Neural crest cell (in vitro differentiated cells): Measurements from ENCODE around the gene SDSL. TPM values are rescaled to one million over a fixed set of nuclear protein-coding genes. Genes with fewer than 3 reads are reported as not detected.

ENCODE experiments used
- DNase-seq: peaks from one replicate; pipeline ENCODE4 v3.0.0; 2021; ENCODE audit warnings: low read depth, mixed read lengths, low spot score
- H3K27ac Mint-ChIP-seq: one replicate; pipeline ENCODE4 v1.8.0; 2021; ENCODE audit warnings: mild to moderate bottlenecking, mixed read lengths; ENCODE audit not compliant: unreplicated experiment
- H3K27me3 Mint-ChIP-seq: 2 replicates; pipeline ENCODE4 v1.8.0; 2021; ENCODE audit warnings: low read depth, mild to moderate bottlenecking, mixed read lengths
- H3K36me3 Mint-ChIP-seq: 2 replicates; pipeline ENCODE4 v1.8.0; 2021; ENCODE audit warnings: low read depth, mild to moderate bottlenecking, mixed read lengths
- H3K4me1 Mint-ChIP-seq: 2 replicates; pipeline ENCODE4 v1.8.0; 2021; ENCODE audit warnings: mixed read lengths
- H3K4me3 Mint-ChIP-seq: one replicate; pipeline ENCODE4 v1.8.0; 2021; ENCODE audit warnings: mild to moderate bottlenecking, mixed read lengths
- H3K9me3 Mint-ChIP-seq: 2 replicates; pipeline ENCODE4 v1.8.0; 2021; ENCODE audit warnings: mixed read lengths
- CTCF ChIP-seq: fragments of 200-600 bp; sonication (generic); conservative IDR thresholded peaks from 2 replicates; pipeline ENCODE4 v1.5.0; 2021; ENCODE audit warnings: antibody characterized with exemption, mild to moderate bottlenecking
- total RNA-seq: library from RNA; stranded (reverse); gene quantifications from 2 replicates; pipeline ENCODE4 v1.2.1, GENCODE V29; 2021

SDSL gene
- total RNA-seq, 1 donor from 2014 or later: 1.5 TPM

DNA sequence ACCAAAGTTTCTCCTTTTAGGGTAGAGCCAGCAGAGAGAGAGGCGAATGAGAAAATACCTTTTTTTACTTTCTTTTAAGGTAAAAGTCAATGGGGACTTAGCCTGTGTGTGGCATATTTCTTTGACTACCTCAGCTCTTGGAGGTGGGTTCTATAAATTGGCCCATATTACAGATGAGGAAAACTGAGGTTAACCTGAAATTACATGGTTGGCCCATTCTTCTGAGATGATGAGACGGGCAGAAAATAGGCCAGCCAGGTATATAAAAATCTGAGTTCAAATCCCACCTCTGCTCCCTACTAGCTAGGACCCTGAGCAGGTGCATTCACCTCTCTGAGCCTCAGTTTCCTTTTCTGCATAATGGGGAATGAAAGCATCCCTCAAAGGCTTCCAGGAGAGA, 27.1 kb downstream of the SDSL start:
- no peak for DNase-seq
- Mint-ChIP-seq H3K4me1 (no peaks in the 10 kb centered on the region), H3K36me3 (no peaks in the 10 kb centered on the region), H3K9me3 (no peaks in the 10 kb centered on the region), H3K4me3 (no peak overlapping the region), H3K27me3 (peaks cover 70% of the 10 kb centered on the region), H3K27ac (no peak overlapping the region)
- TF ChIP-seq CTCF: no peak

- H3K9me3 Mint-ChIP-seq: no peaks in the 10 kb centered on the region
- H3K27me3 Mint-ChIP-seq: peaks cover 69% of the 10 kb centered on the region
- no peaks in the 10 kb centered on the region for H3K36me3 Mint-ChIP-seq
- no peak overlapping the region for H3K4me3 Mint-ChIP-seq
- DNase-seq: no peak
- no peaks in the 10 kb centered on the region for H3K4me1 Mint-ChIP-seq
- TF ChIP-seq CTCF: no peak
- H3K27ac Mint-ChIP-seq: no peak overlapping the region
These were observed 27.7 kb downstream of the SDSL start for GRCh38 chr12:113449839-113450238.

DNA sequence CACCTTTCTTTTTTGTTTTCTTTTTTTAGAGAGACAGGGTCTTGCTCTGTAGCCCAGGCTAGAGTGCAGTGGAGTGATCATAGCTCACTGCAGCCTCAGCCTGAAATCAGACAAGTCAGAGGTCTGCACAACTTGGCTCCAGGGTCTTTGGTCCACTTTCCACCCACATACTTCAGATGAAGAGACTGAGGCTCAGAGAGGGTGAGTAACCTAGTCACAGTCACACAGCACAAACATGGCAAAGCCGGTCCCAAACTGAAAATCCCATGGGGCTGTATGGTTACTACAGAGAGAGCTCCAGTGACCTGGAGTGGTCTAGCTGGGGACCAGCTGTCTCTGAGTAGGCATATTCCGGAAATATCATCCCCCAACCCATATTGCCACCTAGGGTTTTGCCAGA, 30.3 kb downstream of the SDSL start:
- peaks cover 66% of the 10 kb centered on the region for H3K27me3 Mint-ChIP-seq
- no peak overlapping the region for H3K27ac Mint-ChIP-seq
- H3K36me3 Mint-ChIP-seq: no peaks in the 10 kb centered on the region
- DNase-seq: no peak
- H3K4me3 Mint-ChIP-seq: no peak overlapping the region
- H3K4me1 Mint-ChIP-seq: no peaks in the 10 kb centered on the region
- no peak for TF ChIP-seq CTCF
- H3K9me3 Mint-ChIP-seq: no peaks in the 10 kb centered on the region

DNA sequence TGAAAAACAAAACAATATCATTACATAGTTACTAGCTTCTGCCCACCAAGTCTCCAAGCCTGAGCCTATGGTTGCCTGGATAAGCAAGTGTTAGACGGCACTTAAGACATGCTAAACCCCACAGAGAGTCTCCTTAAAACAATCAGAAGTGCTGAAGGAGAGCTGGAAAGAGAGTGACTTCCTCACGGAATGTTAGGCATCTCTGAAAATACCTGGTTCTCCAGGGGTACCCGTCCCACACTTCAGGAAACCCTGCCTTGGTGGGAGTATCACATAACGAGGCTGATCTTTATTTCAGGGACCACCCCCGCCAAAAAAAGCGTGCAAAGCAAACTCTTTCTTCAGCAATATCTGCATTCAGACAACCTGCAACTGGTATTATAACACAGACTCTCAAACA, 31.1 kb downstream of the SDSL start:
- Mint-ChIP-seq H3K4me3 (no peak overlapping the region), H3K9me3 (no peaks in the 10 kb centered on the region), H3K27me3 (peaks cover 68% of the 10 kb centered on the region), H3K36me3 (no peaks in the 10 kb centered on the region), H3K27ac (no peak overlapping the region), H3K4me1 (no peaks in the 10 kb centered on the region)
- TF ChIP-seq CTCF: no peak
- no peak for DNase-seq

DNA sequence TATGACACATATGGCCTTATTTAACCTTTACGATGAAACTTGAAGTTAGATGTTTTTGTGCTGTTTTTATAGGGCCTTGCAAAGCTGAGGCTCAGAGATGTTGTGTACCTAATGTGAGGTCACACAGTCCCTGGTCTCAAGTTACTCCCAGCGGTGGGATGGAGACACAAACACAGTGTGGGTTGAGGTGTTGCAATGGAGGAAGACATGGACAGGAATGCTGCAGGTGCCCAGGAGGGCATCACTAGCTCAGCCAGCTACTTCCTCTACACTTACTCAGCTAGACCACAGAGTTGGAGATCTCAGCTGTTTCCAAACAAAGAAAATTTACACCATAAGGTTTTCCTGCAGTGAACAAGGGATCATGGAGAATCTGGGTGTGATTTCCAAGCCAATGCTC, 34.0 kb downstream of the SDSL start:
- TF ChIP-seq CTCF: no peak
- no peaks in the 10 kb centered on the region for H3K9me3 Mint-ChIP-seq
- H3K27ac Mint-ChIP-seq: no peak overlapping the region

GRCh38 chr12:113456761-113457160, 34.6 kb downstream of the SDSL start:
- H3K4me1 Mint-ChIP-seq: no peaks in the 10 kb centered on the region
- no peak for DNase-seq
- H3K27ac Mint-ChIP-seq: no peak overlapping the region
- H3K27me3 Mint-ChIP-seq: peaks cover 89% of the 10 kb centered on the region
- no peaks in the 10 kb centered on the region for H3K9me3 Mint-ChIP-seq
- no peaks in the 10 kb centered on the region for H3K36me3 Mint-ChIP-seq
- TF ChIP-seq CTCF: no peak
- no peak overlapping the region for H3K4me3 Mint-ChIP-seq

More for the DNA sequence above, 34.0 kb downstream of the SDSL start:
- Mint-ChIP-seq H3K4me3 (no peak overlapping the region), H3K36me3 (no peaks in the 10 kb centered on the region), H3K27me3 (peaks cover 84% of the 10 kb centered on the region), H3K4me1 (no peaks in the 10 kb centered on the region)
- DNase-seq: no peak
